Measurements from ENCODE around the gene AZU1. TPM values are rescaled to one million over a fixed set of nuclear protein-coding genes. Genes with fewer than 3 reads are reported as not detected.

Gene AZU1
- total RNA-seq, 1 experiment from 2014 or later, result 1.6 TPM

GRCh38 chr19:825897-826644, 1.6 kb upstream of the AZU1 start:
- WGBS (ENCODE audit: extremely low coverage, insufficient read length, low lambda C conversion rate), result no CpG with 5 or more reads among the region's 19 CpGs
- no peak overlapping the region for H2BK120ac ChIP-seq (ENCODE audit: low read depth, low read length, poor library complexity, severe bottlenecking)
- H4K91ac ChIP-seq (ENCODE audit: insufficient read length, low read depth, low read length), result no peak overlapping the region
- H3K4me2 ChIP-seq (ENCODE audit: insufficient read depth, insufficient read length, low read length), result no peak overlapping the region
- no peaks in the 10 kb centered on the region for H3K23me2 ChIP-seq (ENCODE audit: insufficient read length, low read depth, low read length, poor library complexity, severe bottlenecking)
- no peak overlapping the region for H2AFZ ChIP-seq (ENCODE audit: low read length)
- no peak overlapping the region for H2BK5ac ChIP-seq (ENCODE audit: insufficient read length, low read length)
- no peak for TF ChIP-seq CTCF (conservative IDR thresholded peaks at IDR 0.05)
- H3T11ph ChIP-seq (ENCODE audit: low read length), result no peak overlapping the region
- H3K27ac ChIP-seq (ENCODE audit: insufficient read length, low read depth, low read length), result no peak overlapping the region
- H2AK5ac ChIP-seq (ENCODE audit: insufficient read length, low read length), result no peak overlapping the region
- Mint-ChIP-seq H3K9me3 (no peaks in the 10 kb centered on the region), H3K27me3 (ENCODE audit: low read depth) (peaks cover 6% of the 10 kb centered on the region), H3K36me3 (ENCODE audit: insufficient read depth in 1 of 3, low read depth in 3 of 3) (no peaks in the 10 kb centered on the region; a peak in 1 of 7 replicates), H3K4me3 (no peak overlapping the region), H3K27ac (no peak overlapping the region), H3K4me1 (peaks cover 7 to 14% of the 10 kb centered on the region in 2 experiments)
- H3K23ac ChIP-seq (ENCODE audit: insufficient read length, low read depth, low read length), result no peak overlapping the region
- no peak overlapping the region for H2BK15ac ChIP-seq (ENCODE audit: low read depth, low read length)
- no peaks in the 10 kb centered on the region for H4K20me1 ChIP-seq (ENCODE audit: control insufficient read depth, insufficient read depth, insufficient read length)
- no peak overlapping the region for H3K56ac ChIP-seq (ENCODE audit: insufficient read length, low read depth, low read length)
- H3K9me3 ChIP-seq (ENCODE audit: control insufficient read depth, low read depth, low read length), result no peaks in the 10 kb centered on the region
- H4K5ac ChIP-seq (ENCODE audit: insufficient read length, low read depth, low read length), result no peak overlapping the region
- no peak overlapping the region for H3K9ac ChIP-seq (ENCODE audit: extremely low read depth, insufficient read length, low read length)
- no peak overlapping the region for H3K14ac ChIP-seq (ENCODE audit: insufficient read depth, low read length)
- no peak overlapping the region for H4K8ac ChIP-seq (replicated peaks; ENCODE audit: insufficient read length, low read depth, low read length)
- no peaks in the 10 kb centered on the region; the same call in 1 of the 2 replicates for H3K4me1 ChIP-seq (ENCODE audit: insufficient read depth, low read length)
- no peaks in the 10 kb centered on the region for H3K79me1 ChIP-seq (ENCODE audit: insufficient read depth, low read depth, low read length, poor library complexity, severe bottlenecking)
- no peak overlapping the region for H3K4ac ChIP-seq (ENCODE audit: low read depth, low read length)
- no peak overlapping the region for H3K18ac ChIP-seq (ENCODE audit: insufficient read length, low read depth, low read length)
- H2BK12ac ChIP-seq (ENCODE audit: insufficient read length, low read depth, low read length), result no peak overlapping the region
- no peak overlapping the region for H2BK20ac ChIP-seq (ENCODE audit: low read depth, low read length, poor library complexity, severe bottlenecking)
- H3K79me2 ChIP-seq (ENCODE audit: insufficient read depth, low read length), result no peaks in the 10 kb centered on the region
- no peak for DNase-seq
- no peaks in the 10 kb centered on the region for H3K27me3 ChIP-seq (ENCODE audit: insufficient read depth, low read length)
